Prostate gland (tissue), 2 donors: Measurements from ENCODE around the gene IRF4. TPM values are rescaled to one million over a fixed set of nuclear protein-coding genes. Genes with fewer than 3 reads are reported as not detected.

ENCODE experiments used
- DNase-seq: peaks from one replicate; pipeline ENCODE4 v3.0.0-alpha.2; 2019; ENCODE audit warnings: low spot score
- H3K27ac ChIP-seq, 2 donors: fragments of 200-600 bp; sonication (generic); 2 replicates each; pipeline ENCODE4 v1.5.1; 2017 to 2019
- H3K27me3 ChIP-seq: fragments of 200-600 bp; sonication (generic); replicated peaks from 2 replicates; pipeline ENCODE4 v1.5.1; 2019; ENCODE audit not compliant: insufficient read depth
- H3K36me3 ChIP-seq, 2 donors: fragments of 200-600 bp; sonication (generic); 1 replicate in 1 of 2; 2 replicates in 1 of 2; pipeline versions ENCODE4 v1.5.1 to v1.8.1; 2017 to 2019
- H3K4me1 ChIP-seq: fragments of 200-600 bp; sonication (generic); replicated peaks from 2 replicates; pipeline ENCODE4 v1.5.1; 2019
- H3K4me3 ChIP-seq, 2 donors: fragments of 200-600 bp; sonication (generic); 2 replicates each; pipeline ENCODE4 v1.5.1; 2017 to 2019
- H3K9me3 ChIP-seq: fragments of 200-600 bp; sonication (generic); 2 replicates; pipeline ENCODE4 v1.5.1; 2017
- CTCF ChIP-seq, 4 experiments: fragments of 200-600 bp in 2 of 4; fragments of 450-650 bp in 2 of 4; sonication (generic) in 2 of 4; IDR thresholded peaks; 1 replicate in 3 of 4; 2 replicates in 1 of 4; pipeline ENCODE4 v1.5.1; 2016 to 2019; ENCODE audit warnings: antibody characterized with exemption in 4 of 4, mild to moderate bottlenecking in 2 of 4, moderate library complexity in 2 of 4
- POLR2A ChIP-seq: fragments of 450-650 bp; IDR thresholded peaks from one replicate; pipeline ENCODE4 v1.6.1; 2016; ENCODE audit warnings: antibody characterized with exemption, mild to moderate bottlenecking
- POLR2AphosphoS5 ChIP-seq: sonication (generic); formaldehyde crosslinking; IDR thresholded peaks from one replicate; pipeline ENCODE4 v1.6.1; 2017; ENCODE audit warnings: antibody characterized with exemption
- WGBS: methylation state at CpG from one replicate; pipeline ENCODE4 v1.1.5; 2018; 5-methylcytosine and 5-hydroxymethylcytosine counted together
- intact Hi-C: fragments of 100-400 bp; cut with DNase I; formaldehyde crosslinking; loops from one replicate; pipeline ENCODE4 v1.14.2; 2022
- total RNA-seq, 2 donors: library from RNA; depleted of rRNA; stranded (reverse); fragments of >200 nt; gene quantifications; one replicate each; pipeline ENCODE4 v1.1.0, GENCODE V29; 2016

The IRF4 gene
- total RNA-seq, 2 donors from 2014 or later: 0.77 to 1.6 TPM

GRCh38 chr6:360349-360748, 31.2 kb upstream of the IRF4 start:
- 87% methylated on average over 5 of the region's 5 CpGs for WGBS
- TF ChIP-seq POLR2AphosphoS5: no peak
- TF ChIP-seq POLR2A: no peak
- TF ChIP-seq CTCF (IDR thresholded peaks at IDR 0.05): no peak
- Histone ChIP-seq H3K4me1 (peaks cover 5% of the 10 kb centered on the region), H3K36me3 (no peaks in the 10 kb centered on the region), H3K27me3 (no peaks in the 10 kb centered on the region), H3K9me3 (no peaks in the 10 kb centered on the region), H3K4me3 (no peak overlapping the region), H3K27ac (no peak overlapping the region)
- intact Hi-C loops: no loop called here
- no peak for DNase-seq

- no peaks in the 10 kb centered on the region for H3K4me1 ChIP-seq
- no peaks in the 10 kb centered on the region for H3K9me3 ChIP-seq
- no peak overlapping the region for H3K27ac ChIP-seq
- no peak for DNase-seq
- no peaks in the 10 kb centered on the region for H3K36me3 ChIP-seq
- 69% methylated on average over 19 of the region's 19 CpGs for WGBS
- TF ChIP-seq POLR2AphosphoS5: no peak
- TF ChIP-seq POLR2A: no peak
- TF ChIP-seq CTCF (IDR thresholded peaks at IDR 0.05): no peak
- no peak overlapping the region for H3K4me3 ChIP-seq
- intact Hi-C loops: no loop called here
- no peaks in the 10 kb centered on the region for H3K27me3 ChIP-seq
Measured at GRCh38 chr6:360764-361373, 30.7 kb upstream of the IRF4 start.

- intact Hi-C loops: no loop called here
- WGBS: 80% methylated on average over 16 of the region's 16 CpGs
Measured at GRCh38 chr6:361411-362132, 30.0 kb upstream of the IRF4 start.

GRCh38 chr6:362231-362923, 29.2 kb upstream of the IRF4 start:
- Histone ChIP-seq H3K9me3 (no peaks in the 10 kb centered on the region), H3K27me3 (no peaks in the 10 kb centered on the region), H3K36me3 (no peaks in the 10 kb centered on the region), H3K4me3 (no peak overlapping the region), H3K4me1 (no peaks in the 10 kb centered on the region), H3K27ac (no peak overlapping the region)
- WGBS: 82% methylated on average over 14 of the region's 14 CpGs
- intact Hi-C loops: no loop called here
- no peak for DNase-seq
- TF ChIP-seq POLR2AphosphoS5 (no peak), POLR2A (no peak), CTCF (IDR thresholded peaks at IDR 0.05) (no peak)

More at GRCh38 chr6:361411-362132, 30.0 kb upstream of the IRF4 start:
- no peaks in the 10 kb centered on the region for H3K36me3 ChIP-seq
- H3K9me3 ChIP-seq: no peaks in the 10 kb centered on the region
- no peak overlapping the region for H3K4me3 ChIP-seq
- TF ChIP-seq POLR2A (no peak), CTCF (IDR thresholded peaks at IDR 0.05) (no peak), POLR2AphosphoS5 (no peak)
- no peaks in the 10 kb centered on the region for H3K27me3 ChIP-seq
- H3K27ac ChIP-seq: no peak overlapping the region
- no peak for DNase-seq
- H3K4me1 ChIP-seq: no peaks in the 10 kb centered on the region
